ENCODE measurements around the gene NAT9.

DNA sequence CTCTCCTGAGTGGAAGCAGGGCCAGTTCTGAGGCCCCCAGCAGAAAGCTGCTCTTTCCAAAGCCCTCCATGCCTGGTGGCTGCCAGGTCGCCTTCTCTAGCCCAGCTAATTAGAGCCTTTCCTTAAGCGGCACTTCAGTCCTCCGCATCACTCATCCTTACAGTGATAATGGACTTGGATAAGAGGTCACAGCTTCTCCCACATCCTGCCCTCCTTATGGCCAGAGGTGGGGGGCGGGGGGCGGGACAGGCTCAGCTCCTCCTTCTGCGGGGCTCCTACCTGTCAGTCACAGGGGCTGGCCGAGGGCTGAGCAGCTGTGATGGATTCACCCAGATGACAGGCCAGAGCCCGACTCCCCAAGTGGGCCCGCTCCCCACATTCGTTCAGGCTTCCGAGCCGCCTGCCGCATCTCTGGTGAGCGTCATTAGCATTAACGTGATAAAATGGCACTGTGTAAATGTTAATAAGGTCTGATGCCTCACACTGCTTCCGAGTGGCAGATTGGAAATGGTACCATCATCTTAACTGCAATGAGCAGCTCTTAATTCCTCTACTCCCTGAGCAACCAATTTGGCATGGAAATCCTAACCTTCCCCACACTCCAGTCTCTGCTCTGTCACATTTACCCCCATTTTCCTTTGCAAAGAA is 42.3 kb upstream of the NAT9 start:
- TF ChIP-seq, protein P1, sequence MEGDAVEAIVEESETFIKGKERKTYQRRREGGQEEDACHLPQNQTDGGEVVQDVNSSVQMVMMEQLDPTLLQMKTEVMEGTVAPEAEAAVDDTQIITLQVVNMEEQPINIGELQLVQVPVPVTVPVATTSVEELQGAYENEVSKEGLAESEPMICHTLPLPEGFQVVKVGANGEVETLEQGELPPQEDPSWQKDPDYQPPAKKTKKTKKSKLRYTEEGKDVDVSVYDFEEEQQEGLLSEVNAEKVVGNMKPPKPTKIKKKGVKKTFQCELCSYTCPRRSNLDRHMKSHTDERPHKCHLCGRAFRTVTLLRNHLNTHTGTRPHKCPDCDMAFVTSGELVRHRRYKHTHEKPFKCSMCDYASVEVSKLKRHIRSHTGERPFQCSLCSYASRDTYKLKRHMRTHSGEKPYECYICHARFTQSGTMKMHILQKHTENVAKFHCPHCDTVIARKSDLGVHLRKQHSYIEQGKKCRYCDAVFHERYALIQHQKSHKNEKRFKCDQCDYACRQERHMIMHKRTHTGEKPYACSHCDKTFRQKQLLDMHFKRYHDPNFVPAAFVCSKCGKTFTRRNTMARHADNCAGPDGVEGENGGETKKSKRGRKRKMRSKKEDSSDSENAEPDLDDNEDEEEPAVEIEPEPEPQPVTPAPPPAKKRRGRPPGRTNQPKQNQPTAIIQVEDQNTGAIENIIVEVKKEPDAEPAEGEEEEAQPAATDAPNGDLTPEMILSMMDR (IDR thresholded peaks at IDR 0.05 in 8 of 11, conservative IDR thresholded peaks at IDR 0.05 in 3 of 11), result no peak
- TF ChIP-seq POLR2AphosphoS5 (IDR thresholded peaks at IDR 0.05) (no peak), POLR2A (IDR thresholded peaks at IDR 0.05) (no peak)

Measured in spleen (tissue), 7 donors.